Stimulated activated CD8-positive, alpha-beta memory T cell treated with anti-CD3 and anti-CD28 coated beads, Interleukin-7, amount 100 ng/mL, for 1 hour (primary cell): ENCODE results near the gene KCP.

Experiments
- DNase-seq, 2 donors: peaks; one replicate each; pipeline ENCODE4 v3.0.0-alpha.2; 2020; ENCODE audit warnings: low read depth in 2 of 2

The KCP gene

DNA sequence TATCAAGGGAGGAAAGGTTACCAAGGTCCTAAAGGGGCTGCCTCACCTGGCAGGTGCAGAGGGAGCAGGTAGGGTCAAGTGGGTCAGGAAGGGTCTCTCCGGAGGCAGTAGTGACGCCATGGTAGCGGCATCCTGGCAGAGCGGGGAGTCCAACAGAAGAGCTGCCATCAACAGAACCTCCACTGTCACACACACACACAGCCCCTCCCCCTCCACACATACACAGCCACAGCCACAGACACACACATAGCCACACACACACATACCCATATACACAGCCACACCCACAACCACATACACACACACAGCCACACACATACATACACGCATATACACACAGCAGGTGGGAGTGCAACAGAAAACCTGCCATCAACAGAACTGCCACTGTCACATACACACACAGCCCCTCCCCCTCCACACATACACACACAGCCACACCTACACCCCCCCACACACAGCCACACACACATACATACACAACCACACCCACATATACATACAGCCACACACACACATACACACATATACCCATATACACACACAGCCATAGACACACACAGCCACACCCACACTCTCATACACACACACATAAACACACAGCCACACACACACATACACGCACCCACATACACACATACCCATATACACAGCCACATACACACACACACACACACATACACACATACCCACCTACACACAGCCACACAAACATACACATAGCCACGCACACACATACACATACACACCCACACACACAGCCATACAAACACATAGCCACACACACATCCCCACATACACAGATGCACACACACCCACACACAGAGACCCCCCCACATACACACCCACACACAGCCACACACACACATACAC lies 23.1 kb downstream of the KCP start:
- DNase-seq: no peak

DNA sequence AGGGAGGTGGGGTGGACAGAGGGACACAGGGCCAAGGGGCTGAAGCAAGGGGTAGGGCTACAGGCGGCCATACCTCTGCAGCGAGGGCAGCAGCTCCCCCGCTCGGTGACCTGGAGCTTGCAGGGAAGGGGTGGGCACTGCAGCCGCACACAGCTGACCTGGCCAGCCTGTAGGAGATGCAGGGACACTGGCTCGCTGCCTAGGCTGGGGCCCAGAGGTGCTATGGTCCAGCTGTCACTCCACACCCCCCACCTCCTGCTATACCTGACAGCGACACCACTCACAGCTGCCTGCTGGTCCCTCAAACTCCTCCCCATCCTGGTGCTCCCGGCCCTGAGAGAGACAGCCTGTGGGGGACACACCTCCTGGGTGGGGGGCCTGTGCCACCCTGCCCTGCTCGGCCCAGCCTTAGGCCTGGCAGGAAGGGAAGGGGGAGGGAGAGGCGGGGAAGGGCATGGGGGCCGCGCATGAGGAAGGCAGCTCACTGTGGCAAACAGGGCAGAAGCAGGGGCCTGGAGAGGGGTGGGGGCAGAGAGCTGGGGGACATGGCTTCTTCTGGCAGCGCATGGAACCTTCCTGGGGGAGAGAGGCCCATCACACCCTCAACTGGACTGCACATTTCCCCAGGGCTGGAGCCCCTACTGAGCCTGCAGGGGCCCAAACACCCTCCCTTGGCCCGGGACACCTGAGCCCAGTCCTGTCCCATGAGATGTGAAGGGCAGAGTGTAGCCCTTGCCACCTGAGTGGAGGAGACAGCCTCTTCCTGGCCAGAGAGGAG lies 23.9 kb downstream of the KCP start:
- no peak for DNase-seq

GRCh38 chr7:128885370-128886187 lies 24.9 kb downstream of the KCP start:
- no peak for DNase-seq

DNA sequence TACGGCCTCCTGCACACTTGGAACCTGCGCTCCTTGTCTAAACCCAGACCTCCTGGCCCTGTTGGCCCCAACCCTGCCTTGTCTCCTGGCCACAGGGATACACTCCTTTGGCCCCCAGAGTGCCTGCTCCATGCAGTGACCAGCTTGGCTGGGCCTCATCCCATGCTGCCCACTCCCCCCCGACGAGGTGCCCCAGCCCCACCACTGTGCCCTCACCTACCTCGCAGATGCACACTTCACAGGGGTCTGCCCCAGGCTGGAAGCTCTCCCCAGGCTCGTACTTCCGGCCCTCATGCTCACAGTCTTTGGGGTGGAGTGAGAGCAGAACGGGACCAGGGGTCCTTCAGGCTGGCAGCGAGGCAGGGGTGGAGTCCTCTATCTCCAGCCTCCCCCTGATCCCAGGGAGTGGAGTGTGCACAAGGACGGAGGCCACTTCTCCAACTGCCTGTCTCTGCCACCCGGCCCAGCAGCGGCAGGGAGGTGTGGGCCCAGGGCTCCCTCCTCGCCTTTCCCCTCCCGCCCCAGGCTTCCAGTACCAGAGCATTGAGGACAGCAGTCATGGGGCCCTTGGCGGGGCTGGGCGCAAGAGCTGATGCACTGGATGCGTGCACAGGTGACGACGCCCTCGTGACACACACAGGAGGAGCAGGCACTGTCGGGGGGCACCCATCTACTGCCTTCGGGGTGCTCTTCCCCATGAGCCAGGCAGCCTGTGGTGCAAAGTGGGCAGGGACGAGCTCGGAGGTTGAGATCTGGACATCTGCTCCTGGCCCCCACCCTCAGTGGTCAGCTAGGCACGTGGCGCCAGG lies 25.7 kb downstream of the KCP start:
- DNase-seq: no peak

- DNase-seq: peak; percentile 70 to 85
These were observed 26.7 kb downstream of the KCP start for GRCh38 chr7:128883622-128884448.

- DNase-seq: no peak
These were observed 28.4 kb downstream of the KCP start for GRCh38 chr7:128882134-128882533.

DNA sequence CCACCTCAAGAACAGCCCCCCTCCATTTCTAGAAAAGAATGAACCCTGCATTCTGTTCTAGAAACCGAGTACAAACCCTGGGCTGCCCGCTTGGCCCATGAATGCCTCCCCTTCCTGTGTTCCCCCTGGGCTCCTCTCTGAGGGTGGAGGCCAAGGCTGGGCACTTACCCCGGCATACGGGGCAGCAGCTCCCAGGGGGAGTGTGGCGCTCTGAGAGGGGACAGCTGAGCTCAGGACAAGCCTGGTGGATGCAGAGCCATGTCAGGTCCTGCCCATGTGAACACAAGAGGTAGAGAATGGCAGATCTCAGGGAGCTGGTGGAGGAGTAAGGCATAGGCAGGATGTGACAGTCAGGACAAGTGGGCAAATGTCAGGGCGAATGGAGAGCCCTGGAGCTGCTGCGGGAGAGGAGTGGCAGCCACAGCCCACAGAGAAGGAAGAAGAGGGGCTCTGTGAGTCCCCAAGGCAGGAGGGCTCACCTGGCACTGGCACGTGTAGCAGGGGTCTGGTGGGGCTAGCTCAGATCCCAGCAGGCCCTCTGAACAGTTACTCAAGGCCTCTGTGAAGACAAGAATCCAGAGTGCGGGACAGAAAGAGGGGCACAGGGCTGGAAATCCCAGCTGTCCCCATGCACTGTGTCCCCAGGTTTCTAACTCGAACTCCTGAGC lies 28.9 kb downstream of the KCP start:
- DNase-seq: no peak

GRCh38 chr7:128880791-128881457 lies 29.6 kb downstream of the KCP start:
- DNase-seq: no peak

- no peak for DNase-seq
These were observed 30.4 kb downstream of the KCP start for GRCh38 chr7:128879939-128880746.

DNA sequence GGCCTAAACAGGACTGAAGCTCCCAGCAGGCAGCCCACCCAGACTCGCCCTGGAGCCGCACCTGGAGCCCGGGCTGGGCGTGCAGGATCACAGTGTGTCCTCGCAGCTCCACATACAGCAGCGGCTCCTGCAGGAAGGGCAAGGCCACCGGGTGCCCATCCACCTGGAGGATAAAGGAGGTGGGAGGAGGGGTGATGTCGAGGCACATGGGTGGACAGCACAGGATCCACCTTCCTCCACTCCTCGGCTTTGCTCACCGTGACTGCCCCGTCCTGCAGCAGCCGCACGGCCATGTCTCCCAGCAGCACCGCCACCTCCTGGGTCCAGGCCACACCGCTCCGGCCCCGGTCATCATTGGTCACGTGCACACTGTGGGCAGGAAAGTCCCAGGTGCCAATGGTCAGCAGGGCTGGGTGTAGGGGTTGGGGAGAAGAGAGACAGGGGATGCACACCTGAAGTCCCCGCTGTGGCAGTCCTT lies 31.0 kb downstream of the KCP start:
- DNase-seq: no peak

DNA sequence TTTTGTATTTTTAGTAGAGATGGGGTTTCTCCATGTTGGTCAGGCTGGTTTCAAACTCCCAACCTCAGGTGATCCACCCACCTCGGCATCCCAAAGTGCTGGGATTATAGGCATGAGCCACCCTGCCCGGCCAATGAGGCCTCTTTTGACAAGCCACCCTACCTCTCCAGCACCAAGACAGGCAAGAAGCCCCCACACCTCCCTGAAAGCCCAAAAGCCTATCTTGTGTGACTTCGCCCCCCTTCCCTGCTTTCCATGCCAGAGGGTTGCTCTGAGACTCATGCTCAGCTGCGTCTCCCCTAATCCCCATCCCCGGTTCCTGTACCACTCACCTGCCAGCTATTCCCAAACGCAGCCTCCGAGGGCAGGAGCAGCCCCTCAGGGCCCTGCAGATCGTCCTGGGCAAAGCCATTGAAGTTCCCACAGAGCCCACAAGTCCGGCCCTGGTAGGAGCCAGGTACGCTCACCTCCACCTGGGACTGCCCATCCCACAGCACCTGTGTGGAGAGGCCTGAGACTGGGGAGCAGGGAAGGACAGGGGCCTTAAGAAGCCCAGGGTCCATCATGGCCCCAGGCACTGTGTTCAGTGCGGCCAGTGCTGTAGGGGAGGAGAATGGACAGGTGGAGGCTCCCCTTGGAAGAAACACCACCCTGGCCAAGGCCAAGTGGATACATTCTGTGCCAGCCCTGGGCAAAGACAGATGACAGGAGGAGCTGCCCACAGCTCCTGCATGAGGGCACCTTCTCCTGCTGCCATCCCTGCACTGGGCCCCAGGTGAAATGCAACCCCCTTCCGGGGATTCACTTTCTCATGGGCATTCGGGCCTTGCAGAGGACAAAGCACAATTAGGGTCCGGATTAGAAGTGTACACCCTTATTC lies 32.0 kb downstream of the KCP start:
- DNase-seq: no peak

- DNase-seq: no peak
These were observed 32.8 kb downstream of the KCP start for GRCh38 chr7:128877756-128878120.

DNA sequence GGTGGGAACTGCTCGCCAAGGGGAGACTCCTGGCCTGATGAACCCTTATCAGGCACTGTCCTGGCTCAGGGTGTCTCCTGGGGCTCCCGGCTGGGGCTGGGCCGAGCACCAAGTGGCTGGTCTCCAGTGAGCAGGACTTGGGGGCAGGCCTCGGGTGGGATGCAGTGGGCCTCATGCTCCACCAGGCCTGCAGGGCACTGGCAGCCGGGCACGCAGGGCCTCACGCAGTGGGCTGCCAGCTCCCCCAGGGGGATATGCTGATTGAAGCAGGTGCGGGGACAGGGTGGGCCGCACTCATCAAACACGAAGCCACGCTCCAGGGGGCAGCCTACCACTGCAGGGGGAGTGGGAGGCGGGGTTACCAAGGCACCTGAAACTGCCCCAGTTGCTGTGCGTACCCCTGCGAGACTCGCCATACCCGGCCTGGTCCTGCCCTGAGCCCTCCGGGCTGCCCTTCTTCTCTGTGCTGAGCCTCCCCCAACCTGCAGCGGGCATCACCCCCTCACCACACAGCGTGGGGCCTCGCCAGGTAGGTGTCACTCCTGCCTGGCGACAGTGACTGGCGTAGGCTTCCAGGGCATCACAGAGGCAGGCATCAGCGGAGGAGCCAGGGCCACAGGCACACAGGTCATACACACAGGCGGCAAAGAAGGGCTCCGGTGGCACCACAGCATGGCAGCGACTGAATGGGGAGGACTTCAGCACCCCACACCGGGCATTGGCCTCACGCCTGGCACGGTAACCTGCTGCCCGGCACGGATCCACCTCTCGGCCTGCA lies 33.3 kb downstream of the KCP start:
- no peak for DNase-seq

GRCh38 chr7:128876586-128876977 lies 33.9 kb downstream of the KCP start:
- DNase-seq: no peak

- no peak for DNase-seq
These were observed 34.4 kb downstream of the KCP start for GRCh38 chr7:128876127-128876526.

GRCh38 chr7:128875523-128875948 lies 35.0 kb downstream of the KCP start:
- no peak for DNase-seq
